NOMO-1 treated with DMSO at 0.1 percent for 48 hours (cell line): ENCODE data around the gene OR6C70.

Experiments used
- DNase-seq: peaks from one replicate; lab custom pipeline; 2025; ENCODE audit not compliant: unreplicated experiment; lab: John Stamatoyannopoulos, UW

The OR6C70 gene

DNA sequence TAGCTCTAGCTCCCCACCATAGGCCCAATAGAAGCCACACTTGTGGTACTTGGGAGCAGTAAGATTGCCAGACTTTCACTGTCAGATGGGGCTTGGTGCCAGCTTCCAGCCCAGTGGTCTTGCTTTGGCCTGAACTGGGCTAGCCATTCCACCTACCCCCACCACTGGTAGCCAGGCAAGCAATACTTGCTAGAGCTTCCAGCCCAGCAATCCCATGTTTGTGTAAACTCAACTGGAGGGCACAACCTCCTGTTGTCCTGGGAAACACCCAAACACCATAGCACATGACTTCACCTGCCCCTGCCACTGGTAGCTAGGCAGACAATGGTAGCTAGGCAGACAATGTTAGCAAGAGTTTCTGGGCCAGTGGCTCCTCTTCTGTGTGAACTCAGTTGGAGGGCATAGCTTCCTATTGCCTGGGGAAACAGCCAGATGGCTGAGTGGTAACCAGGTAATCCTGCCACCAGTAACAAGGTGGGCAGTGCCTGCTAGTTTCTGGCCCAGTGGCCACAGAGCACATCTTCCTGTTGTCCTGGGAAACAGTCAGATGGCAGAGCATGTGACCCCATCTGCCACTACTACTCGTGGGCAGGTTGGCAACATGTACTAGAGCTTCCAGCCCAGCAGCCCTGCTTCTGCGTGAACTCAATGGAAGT lies 49.5 kb downstream of the OR6C70 start:
- DNase-seq, result no peak
